Caki2 (cell line): ENCODE results near the gene UBE2E1. TPM values are rescaled to one million over a fixed set of nuclear protein-coding genes. Genes with fewer than 3 reads are reported as not detected.

Experiments
- DNase-seq: peaks from one replicate; pipeline ENCODE4 v3.0.0-alpha.2; 2015; ENCODE audit warnings: low read depth
- in situ Hi-C: cut with HindIII; loops from 2 replicates; pipeline ENCODE4 v1.10.0; 2016; ENCODE audit warnings: low sequenced_read_pairs, low pct_unique_long_range_greater_than_20kb, mixed read lengths
- total RNA-seq: library from RNA; depleted of rRNA; stranded (reverse); fragments of >200 nt; shearing (Covaris generic); gene quantifications from 2 replicates; pipeline ENCODE4 v1.2.3, GENCODE V29; 2014; ENCODE audit warnings: low replicate concordance

UBE2E1 gene
- total RNA-seq, 1 experiment from 2014 or later, result 80.2 TPM

DNA sequence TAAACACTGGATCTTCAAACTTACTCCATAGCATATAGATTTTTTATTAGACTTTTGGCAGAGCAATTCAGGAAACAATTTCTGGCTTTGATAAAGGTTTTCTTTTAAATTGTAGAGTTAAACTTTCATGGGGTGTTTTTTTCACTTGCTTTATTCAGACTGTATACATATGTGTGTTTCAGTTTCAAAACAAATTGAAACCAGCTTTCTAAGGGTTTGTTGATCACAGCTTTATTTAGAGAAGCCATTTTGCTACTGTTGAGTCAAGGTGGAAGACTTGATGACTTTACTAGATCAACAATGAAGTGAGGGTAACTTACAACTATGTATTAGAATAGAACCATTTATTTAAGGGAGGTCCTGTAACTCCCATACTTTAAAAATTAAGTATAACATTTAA lies 6.2 kb downstream of the UBE2E1 start:
- in situ Hi-C loops, result no loop called here
- DNase-seq, result no peak

DNA sequence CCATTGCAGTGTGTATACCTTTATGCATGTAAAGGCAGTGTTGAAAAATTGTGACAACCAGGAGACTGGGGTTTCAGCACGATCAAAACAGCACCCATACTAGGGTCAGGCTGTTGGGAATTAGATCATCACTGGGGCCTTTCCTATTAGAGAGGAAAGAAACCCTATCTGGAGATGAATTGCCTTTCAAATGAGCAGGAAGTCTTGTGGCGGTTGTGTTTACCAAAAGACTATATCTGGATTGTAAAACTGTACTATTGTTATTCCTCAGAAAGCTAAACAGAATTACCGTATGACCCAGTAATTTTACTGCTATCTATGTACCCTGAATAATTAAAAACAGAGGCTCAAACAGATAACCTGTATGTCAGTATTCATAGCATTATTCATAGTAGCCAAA lies 10.1 kb downstream of the UBE2E1 start:
- in situ Hi-C loops, result no loop called here

DNA sequence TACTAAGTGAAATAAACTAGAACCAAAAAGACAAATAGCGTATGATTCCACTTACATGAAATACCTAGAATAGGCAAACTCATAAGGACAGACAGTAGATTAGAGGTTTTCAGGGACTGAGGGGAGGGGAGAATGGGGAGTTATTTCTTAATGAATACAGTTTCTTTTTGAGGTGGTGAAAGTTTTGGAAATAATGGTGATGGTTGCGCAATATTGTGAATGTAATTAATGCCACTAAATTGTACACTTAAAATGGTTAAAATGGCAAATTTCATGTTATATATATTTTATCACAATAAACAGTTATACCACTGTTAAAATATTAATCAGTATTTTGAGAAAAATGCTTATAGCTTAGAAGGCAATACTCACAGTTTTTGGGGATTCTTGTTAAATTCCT lies 11.0 kb downstream of the UBE2E1 start:
- in situ Hi-C loops, result no loop called here
- no peak for DNase-seq

More for the DNA sequence above, 10.1 kb downstream of the UBE2E1 start:
- DNase-seq, result no peak

DNA sequence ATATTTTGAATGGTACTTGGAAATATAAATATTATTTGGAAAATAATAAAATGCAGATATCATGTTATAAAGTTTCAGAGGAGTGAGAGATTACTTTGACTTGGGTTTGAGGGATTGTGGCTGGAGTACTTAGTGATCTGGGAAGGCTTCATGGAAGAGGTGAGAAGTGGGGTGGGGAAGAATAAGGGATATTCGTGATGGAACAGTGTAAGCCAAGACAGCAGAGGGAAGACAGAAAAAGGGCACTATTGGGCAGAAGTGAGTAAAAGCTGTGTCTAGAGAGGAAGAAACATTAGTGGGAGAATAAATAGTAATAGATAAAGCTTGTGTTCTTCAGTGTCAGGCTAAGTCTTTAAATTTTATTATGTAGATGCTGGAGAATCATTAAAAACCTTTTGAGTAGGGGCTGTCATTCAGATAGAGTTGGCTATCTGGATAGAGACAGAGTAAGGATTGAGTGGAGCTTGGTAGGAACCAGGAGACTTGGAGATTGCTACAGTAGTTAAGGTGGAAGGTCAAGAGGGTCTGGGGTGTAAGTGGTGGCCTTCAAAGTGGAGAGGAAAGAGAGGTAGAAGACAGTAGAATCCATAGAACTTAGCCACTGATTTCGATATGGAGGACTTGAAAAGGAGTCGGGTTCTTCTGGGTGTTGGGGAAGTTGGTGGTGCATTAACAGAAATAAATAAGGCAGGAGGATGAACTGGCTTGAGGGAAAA lies 11.9 kb downstream of the UBE2E1 start:
- DNase-seq, result no peak
- in situ Hi-C loops, result no loop called here

DNA sequence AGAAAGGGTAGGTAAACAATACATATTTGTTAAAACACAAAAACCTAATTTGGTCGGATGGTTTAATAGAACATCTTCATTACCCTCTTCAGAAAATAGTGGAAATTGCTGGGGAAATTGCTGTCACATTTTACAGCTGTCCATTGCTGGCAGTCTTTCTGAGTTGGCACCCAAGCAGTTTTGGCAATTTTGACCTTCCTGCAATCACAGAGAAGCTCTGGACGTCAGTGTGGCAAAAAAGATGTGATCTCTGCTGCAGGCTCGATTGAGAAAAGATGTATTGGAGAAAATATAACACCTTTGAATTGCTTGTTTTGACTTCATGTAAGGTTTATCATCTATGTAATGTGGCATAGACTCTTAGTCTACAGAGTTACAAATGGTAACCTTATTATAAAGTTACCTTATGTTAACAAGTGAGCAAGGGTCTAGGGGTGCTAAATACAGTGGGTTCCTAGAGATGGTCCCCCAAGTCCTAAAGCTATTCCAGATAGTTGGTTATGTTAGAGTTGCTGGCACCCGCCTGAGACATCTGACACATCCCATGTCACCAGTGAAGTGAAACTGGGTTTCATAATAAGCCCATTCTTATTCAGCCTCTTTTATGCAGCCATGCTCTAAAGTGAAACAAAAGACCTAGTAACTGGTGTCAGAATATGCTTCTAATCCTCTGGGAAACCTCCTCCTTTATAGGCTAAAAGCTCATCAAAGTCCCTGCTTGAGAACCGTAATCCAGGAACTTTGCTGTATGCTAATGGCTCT lies 14.0 kb downstream of the UBE2E1 start:
- no peak for DNase-seq

DNA sequence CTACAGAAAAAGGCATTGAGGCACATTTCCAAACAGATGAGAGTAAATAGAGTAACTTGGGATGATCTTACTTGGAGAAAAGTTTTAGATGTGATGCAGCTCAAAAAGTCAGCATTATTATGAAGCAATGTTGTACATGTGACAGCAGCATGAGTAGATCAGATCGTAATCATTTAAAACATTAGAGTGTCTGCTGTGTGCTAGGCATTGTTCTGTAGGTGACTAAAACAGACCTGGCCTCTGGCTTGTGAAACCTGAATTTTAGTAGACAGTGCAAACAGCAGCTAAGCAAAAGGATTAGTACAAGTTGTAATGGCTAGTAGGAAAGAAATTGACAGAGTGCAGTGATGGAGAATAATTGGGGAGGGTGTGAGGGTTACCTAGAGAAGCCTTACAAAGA lies 15.1 kb downstream of the UBE2E1 start:
- DNase-seq, result no peak
- in situ Hi-C loops, result no loop called here

More for the DNA sequence above, 14.0 kb downstream of the UBE2E1 start:
- in situ Hi-C loops, result no loop called here

DNA sequence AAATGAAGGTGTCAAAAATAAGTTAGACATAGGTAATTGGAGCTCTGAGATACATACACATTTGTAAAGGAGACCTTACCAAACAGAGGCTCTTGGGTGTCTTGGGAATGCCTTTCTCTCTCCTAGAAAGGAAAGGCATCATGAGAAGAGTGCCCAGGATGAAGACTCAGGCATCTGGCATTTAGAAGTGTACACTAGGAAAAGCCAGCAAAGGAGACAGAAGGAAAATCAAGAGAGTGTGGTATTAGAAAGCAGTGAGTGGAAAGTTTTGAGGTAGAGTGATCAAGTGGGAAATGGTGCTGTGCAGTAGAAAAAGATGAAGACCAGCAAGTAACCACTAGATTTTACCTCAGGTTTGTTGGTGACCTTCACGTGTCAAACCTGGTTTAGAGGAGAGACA lies 16.1 kb downstream of the UBE2E1 start:
- in situ Hi-C loops, result no loop called here
- no peak for DNase-seq

DNA sequence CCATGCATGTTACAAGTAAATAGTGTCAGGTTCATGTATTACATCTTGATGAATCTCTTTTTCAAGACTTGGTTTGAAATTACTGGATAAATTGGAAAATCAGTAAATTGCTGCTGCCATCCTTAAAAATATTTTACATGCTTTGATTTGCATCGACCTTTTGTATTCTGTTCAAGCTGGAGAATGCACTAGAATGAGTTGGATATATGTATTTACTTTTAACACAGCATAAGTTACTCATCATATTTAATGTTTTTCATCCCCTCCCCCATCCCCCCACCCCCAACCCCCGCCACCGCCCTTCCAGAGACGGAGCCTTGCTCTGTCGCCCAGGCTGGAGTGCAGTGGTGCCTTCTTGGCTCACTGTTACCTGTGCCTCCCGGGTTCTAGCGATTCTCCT lies 16.8 kb downstream of the UBE2E1 start:
- in situ Hi-C loops, result no loop called here

DNA sequence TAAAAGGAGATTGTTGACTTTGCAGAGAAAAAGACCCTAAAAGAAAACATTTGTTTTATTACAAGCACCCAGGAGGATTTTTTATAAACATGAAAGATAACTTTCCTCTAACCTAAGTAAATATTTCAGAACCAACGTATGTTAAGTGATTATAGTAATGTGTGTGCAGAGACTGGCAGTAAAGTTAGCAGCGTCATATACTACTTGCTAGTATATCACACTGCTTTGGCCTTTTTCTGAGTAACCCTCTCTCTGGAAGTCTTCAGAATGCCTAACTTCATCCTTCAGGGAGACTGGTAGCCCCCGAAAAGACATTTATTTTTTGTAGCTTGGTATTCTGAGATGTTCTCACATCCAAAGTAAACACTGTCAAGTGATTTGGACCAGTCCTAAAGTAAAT lies 17.9 kb downstream of the UBE2E1 start:
- DNase-seq, result no peak
- in situ Hi-C loops, result no loop called here

More for the DNA sequence above, 16.8 kb downstream of the UBE2E1 start:
- DNase-seq, result no peak

DNA sequence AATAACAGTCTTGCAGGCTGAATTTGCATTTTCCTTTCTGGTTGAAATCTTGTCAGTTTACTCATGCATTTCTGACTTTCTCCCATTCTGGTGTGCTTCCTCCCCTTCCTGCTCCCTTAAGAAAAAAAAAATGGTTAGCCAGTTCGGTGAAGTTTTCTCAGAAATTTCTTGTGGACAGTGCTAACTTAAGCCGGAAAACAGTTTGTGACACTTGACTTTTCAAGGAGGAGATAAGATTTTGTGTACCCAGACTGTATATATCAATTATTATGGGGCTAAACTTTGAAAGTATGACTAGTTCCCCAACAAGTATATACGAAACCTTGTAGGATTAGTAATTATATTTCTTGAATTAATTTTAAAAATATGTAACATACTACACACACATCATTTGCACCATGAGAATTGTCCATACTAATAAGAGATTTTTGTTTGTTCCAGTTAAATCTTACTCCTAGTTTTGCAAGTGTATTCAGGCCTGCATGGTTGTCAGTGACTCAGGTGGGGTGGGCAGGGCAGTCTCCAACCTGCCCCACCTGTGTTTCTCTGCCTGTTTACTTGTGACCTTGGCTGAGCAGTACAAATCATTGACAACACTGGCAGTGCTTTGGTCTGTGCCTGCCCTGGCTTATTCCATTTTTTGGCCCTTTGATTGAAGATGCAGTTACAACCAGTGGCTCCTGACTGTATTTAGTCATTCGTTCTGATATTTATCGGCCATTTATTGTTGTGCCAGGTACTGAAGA lies 19.1 kb downstream of the UBE2E1 start:
- in situ Hi-C loops, result no loop called here
- no peak for DNase-seq

DNA sequence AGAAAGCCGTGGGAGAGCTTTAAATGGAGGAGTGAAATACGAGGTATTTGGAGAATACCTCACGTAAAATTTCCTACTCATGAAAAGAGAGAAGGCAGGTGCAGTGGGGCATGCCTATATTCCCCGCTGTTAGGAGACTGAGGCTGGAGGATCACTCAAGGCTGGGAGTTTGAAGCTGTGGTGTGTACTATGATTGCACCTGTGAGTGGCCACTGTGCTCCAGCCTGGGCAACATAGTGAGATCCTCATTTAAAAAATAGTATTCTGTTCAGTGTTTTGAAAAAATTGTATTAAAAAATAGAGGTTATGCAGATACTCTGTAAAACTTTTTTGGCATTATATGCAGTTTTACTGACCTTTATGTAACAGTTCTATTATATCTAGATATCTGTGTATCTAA lies 20.0 kb downstream of the UBE2E1 start:
- in situ Hi-C loops, result no loop called here

DNA sequence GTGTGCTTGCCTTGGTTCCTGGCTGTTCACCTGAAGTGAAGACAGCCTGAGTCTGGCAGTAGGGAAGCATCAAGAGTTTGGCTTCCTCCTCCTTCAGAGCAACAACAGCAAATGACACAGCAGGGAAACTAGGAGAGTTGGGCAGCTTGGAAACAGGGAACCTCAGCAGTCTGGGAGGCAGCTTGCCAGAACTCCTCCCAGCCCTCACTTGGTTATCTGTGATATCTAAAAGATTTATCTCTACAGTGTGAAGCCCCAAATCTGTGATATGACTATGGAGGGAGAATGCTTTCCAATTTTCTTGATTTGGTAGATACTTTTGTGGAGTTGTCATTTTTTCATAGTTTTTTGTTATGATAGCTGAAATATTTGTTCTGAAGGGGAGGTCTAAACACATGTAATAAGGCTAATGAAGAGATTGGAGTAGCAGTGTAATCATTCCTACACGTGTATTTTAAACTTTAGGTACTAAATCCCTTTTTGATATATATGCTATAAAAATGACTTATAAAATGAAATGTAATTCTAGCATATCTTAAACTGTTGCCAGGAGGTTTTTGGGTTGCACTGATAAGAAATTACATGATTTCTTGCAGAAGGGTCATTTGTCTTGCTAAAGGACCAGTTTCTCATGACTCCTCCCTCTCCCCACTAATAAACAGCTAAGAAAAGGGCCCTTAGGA lies 20.8 kb downstream of the UBE2E1 start:
- in situ Hi-C loops, result no loop called here
- DNase-seq, result no peak

More for the DNA sequence above, 20.0 kb downstream of the UBE2E1 start:
- no peak for DNase-seq

DNA sequence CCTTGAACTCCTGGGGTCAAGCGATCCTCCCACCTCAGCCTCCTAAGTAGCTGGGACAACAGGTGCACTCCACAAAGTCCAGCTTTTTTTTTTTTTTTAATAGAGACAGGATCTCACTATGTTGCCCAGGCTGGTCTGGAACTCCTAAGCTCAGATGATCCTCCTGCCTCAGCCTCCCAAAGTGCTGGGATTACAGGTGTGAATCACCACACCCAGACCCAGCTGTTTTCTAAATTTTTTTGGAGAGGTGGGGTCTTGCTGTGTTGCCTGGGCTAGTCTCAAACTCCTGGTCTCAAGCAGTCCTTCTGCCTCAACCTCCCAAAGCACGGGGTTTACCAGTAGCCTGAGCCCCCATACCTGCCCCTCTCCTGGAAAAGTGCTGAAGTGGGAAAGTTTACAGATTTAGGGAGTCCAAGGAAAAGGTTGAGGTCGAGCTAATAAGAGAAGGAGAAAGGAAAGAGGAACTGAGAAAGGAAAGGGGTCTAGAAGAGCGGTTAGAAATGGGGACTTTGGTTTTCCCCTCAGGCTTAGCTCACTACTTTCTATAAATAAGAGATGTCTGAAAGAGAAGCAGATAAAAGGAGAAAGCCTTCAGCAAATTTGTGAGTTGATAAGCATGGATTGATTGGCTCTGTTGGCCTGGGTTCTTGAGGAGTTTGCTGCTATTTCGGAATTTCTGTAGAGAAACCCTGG lies 23.6 kb downstream of the UBE2E1 start:
- no peak for DNase-seq
- in situ Hi-C loops, result no loop called here

DNA sequence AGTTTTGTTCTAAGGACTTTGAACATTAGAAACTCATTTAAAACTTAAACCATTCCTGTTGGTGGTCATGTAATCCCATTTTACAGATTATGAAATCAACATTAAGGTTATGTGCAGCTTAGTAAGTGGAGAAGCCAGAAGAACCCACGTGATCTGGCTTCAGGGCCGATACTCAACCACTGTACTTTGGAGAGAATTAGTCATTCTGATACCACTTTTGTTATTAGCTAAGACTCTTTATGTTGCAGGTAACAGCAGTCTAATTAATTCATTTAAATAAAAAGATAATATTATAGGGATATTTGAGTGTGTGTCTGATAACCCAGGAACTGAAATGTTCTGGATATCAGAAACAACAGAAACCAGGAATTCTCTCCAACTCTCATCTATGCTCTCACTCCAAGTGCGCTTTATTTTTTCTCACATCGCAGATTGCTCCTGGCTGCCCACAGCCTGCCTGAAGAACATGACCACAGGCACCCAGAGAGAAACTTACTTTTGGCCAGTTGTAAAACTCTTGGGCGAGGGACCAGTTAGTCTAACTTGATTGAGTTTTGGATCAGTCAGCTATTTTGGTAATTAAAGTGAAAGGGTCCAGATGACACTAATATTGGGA lies 25.2 kb downstream of the UBE2E1 start:
- in situ Hi-C loops, result no loop called here
- no peak for DNase-seq

DNA sequence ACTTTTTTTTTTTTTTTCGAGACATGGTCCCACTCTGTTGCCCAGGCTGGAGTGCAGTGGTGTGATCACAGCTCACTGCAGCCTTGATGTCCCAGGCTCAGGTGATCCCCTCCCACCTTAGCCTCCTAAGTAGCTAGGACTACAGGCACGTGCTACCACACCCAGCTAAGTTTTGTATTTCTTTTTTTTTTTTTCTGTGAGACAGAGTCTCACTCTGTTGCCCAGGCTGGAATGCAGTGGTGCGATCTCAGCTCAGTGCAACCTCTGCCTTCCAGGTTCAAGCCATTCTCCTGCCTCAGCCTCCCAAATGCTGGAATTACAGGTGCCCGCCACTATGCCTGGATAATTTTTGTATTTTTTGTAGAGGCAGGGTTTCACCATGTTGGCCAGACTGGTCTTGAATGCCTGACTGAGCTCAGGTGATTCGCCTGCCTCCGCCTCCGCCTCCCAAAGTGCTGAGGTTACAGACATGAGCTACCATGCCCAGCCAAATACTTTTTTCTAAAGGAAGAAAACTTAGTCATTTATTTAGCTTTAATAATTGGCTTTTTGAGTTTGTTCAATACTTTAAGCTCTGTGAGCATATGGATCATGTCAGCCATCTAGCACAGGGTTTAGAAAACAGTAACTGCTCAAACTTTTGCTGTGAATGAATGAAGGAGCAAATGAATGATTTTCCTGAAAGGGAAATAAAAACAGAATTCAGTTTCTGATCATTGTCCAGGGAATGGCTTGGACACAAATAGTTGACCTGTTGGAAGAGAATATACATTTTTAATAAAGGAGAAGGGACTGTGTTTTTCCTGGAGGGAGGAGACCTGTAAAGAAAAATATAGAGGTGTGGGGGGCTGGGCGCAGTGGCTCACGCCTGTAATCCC lies 26.0 kb downstream of the UBE2E1 start:
- DNase-seq, result no peak
- in situ Hi-C loops, result no loop called here

DNA sequence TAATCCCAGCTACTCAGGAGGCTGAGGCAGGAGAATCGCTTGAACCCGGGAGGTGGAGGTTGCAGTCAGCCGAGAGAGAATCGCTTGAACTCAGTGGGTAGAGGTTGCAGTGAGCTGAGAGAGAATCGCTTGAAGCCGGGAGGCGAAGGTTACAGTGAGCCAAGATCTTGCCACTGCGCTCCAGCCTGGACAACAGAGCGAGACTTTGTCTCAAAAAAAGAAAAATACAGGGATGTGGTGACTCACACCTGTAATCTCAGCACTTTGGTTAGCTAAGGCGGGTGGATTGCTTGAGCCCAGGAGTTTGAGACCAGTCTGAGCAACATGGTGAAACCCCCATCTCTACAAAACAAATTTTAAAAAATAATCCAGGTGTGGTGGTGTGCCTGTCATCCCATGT lies 26.8 kb downstream of the UBE2E1 start:
- in situ Hi-C loops, result no loop called here
- DNase-seq, result no peak
